Measurements from ENCODE around the gene CSRNP3. TPM values are rescaled to one million over a fixed set of nuclear protein-coding genes. Genes with fewer than 3 reads are reported as not detected.
"Not testable (repeated sequence)": the region's sequence is repeated elsewhere in the genome, so short reads cannot be mapped to it uniquely, and the experiment has no call there.

CSRNP3 gene
- polyA plus RNA-seq, 1 donor, result 4.4 TPM

DNA sequence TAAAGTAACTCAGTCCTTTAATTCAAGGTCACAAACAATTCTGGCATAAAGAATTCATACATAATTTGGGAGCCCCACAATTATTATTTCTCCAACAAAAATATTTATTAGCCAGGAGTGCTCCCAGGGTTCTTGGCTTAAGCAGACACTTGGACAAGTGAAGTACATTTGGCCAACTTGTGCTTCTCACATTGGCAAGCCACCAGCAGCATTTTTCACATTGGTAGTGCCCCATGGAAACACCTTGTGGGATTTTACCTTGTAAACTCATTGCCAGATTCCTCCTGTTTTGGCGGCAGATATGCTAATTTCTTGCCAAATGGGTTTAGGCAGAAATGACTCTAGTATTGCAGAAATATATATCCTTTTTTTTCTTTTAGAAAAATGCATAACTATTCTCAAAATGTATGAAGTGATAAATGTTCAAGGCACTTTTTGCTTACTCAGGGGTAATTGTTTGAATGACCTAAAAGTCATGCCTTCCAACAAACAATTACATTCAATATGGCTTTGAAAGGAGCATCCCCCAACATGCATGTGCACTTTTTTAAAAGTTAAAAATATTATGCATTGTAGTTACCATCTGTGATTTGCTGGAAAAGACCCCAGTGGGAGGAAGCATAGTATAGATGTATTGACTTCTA, 113.5 kb downstream of the CSRNP3 start:
- Histone ChIP-seq H3K4me3 (ENCODE audit: low read length) (no peak overlapping the region), H3K9me3 (ENCODE audit: control insufficient read depth, low read depth, low read length) (no peaks in the 10 kb centered on the region), H3K27me3 (ENCODE audit: control insufficient read depth, insufficient read depth, low read length) (no peaks in the 10 kb centered on the region), H3K27ac (ENCODE audit: low read length) (no peak overlapping the region), H3K4me1 (ENCODE audit: control insufficient read depth, insufficient read depth, low read length) (no peaks in the 10 kb centered on the region), H3K36me3 (ENCODE audit: control insufficient read depth, insufficient read depth, low read length) (no peaks in the 10 kb centered on the region)
- no peak for DNase-seq
- WGBS (ENCODE audit: insufficient coverage, low lambda C conversion rate), result no CpG with 5 or more reads among the region's 1 CpG

DNA sequence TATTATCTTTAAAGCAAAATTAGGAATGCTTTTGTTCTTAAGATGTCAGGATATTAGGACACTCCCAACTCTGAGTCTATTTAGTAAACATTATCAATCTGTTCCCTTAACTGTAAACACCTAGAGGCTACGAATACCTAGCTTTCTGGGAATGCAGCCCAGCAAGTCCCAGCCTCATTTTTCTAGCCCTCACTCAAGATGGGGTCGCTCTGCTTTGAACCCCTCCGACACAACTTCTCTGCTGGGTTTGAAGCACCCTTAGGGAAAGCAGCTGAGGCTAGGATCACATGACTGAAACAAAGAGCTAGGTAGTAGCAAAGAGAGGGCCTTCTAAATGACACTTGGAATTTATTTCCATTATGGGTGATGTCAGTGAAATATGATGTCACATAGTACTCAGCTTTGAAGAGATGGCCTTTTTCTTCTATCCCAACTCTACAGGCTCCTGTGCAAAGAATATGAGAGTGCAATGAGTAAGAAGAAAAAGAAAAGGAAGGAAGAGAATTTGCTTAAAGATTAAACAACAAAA, 114.7 kb downstream of the CSRNP3 start:
- Histone ChIP-seq H3K36me3 (ENCODE audit: control insufficient read depth, insufficient read depth, low read length) (no peaks in the 10 kb centered on the region), H3K27ac (ENCODE audit: low read length) (no peak overlapping the region), H3K4me3 (ENCODE audit: low read length) (no peak overlapping the region), H3K27me3 (ENCODE audit: control insufficient read depth, insufficient read depth, low read length) (no peaks in the 10 kb centered on the region), H3K9me3 (ENCODE audit: control insufficient read depth, low read depth, low read length) (no peaks in the 10 kb centered on the region), H3K4me1 (ENCODE audit: control insufficient read depth, insufficient read depth, low read length) (no peaks in the 10 kb centered on the region)
- no peak for DNase-seq
- 100% methylated on average over 1 of the region's 3 CpGs for WGBS (ENCODE audit: insufficient coverage, low lambda C conversion rate)

DNA sequence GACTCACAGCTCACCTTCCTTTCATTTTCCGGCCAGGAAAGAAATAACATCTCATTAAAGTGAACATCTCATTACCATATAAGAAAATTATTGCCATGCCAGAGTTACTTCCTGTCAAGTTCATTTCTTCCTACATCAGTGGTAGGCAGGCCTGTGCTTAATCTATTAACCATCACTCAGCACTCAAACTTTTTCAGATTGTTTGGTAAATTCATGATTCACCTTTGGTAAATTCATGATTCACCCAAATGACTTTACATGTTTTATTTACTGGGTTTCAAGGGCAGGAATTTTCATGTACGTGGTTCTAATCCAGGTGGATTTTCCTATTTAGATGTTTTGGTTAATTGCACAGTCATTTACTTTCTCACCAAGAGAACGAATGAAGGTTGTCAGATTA, 116.5 kb downstream of the CSRNP3 start:
- WGBS (ENCODE audit: insufficient coverage, low lambda C conversion rate), result 100% methylated on average over 3 of the region's 3 CpGs
- H3K27ac ChIP-seq (ENCODE audit: low read length), result no peak overlapping the region
- no peaks in the 10 kb centered on the region for H3K27me3 ChIP-seq (ENCODE audit: control insufficient read depth, insufficient read depth, low read length)
- H3K4me3 ChIP-seq (ENCODE audit: low read length), result no peak overlapping the region
- H3K4me1 ChIP-seq (ENCODE audit: control insufficient read depth, insufficient read depth, low read length), result no peaks in the 10 kb centered on the region
- H3K9me3 ChIP-seq (ENCODE audit: control insufficient read depth, low read depth, low read length), result no peaks in the 10 kb centered on the region
- no peak for DNase-seq
- no peaks in the 10 kb centered on the region for H3K36me3 ChIP-seq (ENCODE audit: control insufficient read depth, insufficient read depth, low read length)

DNA sequence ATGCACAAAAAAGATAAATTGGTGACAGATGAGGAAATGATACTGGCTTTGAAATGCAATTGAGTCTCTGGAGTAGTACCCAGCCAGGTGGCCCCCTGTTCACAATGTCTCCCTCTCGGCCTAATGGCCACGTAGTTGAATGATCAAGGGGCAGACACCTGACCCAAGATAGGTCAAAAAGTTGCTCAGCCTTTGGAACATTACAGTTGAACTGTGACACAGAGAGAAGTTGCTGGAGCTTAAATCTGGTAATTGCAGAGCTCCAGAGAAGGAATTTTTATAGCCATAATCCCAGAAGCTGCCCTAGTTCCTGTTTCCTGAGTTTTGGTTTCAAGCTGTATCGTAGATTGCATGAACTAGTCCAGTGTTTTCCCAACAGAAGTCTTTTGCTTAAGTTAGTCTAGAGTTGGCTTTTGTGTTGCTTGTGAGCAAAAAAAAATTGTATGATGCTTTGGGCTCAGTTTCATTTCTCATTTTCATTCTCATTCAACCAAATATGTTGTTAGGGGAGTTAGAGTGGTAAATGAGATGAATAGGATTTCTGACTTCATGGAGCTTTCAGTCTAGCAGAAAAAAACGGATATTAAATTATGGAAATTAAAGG, 117.9 kb downstream of the CSRNP3 start:
- Histone ChIP-seq H3K36me3 (ENCODE audit: control insufficient read depth, insufficient read depth, low read length) (no peaks in the 10 kb centered on the region), H3K4me1 (ENCODE audit: control insufficient read depth, insufficient read depth, low read length) (no peaks in the 10 kb centered on the region), H3K9me3 (ENCODE audit: control insufficient read depth, low read depth, low read length) (no peaks in the 10 kb centered on the region), H3K27me3 (ENCODE audit: control insufficient read depth, insufficient read depth, low read length) (no peaks in the 10 kb centered on the region), H3K27ac (ENCODE audit: low read length) (no peak overlapping the region), H3K4me3 (ENCODE audit: low read length) (no peak overlapping the region)
- WGBS (ENCODE audit: insufficient coverage, low lambda C conversion rate), result 83% methylated on average over 1 of the region's 4 CpGs
- DNase-seq, result peak in 1 of 2 donors; percentile 12

DNA sequence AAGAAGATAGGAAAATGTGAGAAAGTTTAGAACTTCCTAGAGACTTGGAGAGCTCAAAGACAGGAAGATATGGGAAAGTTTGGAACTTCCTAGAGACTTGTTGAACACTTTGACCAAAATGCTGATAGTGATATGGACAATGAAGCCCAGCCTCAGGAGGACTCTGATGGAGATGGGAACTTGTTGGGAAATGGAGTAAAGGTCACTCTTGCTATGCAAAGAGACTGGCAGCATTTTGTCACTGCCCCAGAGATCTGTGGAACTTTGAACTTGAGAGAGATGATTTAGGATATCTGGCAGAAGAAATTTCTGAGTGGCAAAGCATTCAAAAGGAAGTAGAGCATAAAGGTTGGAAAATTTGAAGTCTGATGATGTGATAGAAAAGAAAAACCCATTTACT, 121.5 kb downstream of the CSRNP3 start:
- not testable (repeated sequence) for H3K27ac ChIP-seq (ENCODE audit: low read length); H3K4me3 ChIP-seq (ENCODE audit: low read length); H3K27me3 ChIP-seq (ENCODE audit: control insufficient read depth, insufficient read depth, low read length); DNase-seq; H3K4me1 ChIP-seq (ENCODE audit: control insufficient read depth, insufficient read depth, low read length); H3K9me3 ChIP-seq (ENCODE audit: control insufficient read depth, low read depth, low read length); H3K36me3 ChIP-seq (ENCODE audit: control insufficient read depth, insufficient read depth, low read length)

DNA sequence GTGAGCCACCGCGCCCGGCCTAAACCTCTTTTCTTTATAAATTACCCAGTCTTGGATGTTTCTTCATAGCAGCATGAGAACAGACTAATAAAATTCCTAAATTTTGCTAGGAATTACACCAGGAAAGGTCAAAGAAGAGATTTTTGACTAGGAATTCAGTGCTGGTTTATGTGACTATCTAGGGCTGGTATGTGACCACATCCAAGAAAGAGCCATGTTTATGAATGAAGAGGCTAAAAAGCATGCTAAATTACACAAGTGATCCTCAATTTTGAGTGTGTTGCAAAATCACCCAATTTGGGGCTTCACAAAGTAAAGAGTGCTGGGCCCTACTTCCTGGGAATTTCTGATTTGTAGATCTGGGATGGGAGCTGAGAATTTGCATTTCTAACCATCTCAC, 123.6 kb downstream of the CSRNP3 start:
- no CpG with 5 or more reads among the region's 3 CpGs for WGBS (ENCODE audit: insufficient coverage, low lambda C conversion rate)
- H3K4me3 ChIP-seq (ENCODE audit: low read length), result no peak overlapping the region
- H3K27me3 ChIP-seq (ENCODE audit: control insufficient read depth, insufficient read depth, low read length), result no peaks in the 10 kb centered on the region
- no peak overlapping the region for H3K27ac ChIP-seq (ENCODE audit: low read length)
- DNase-seq, result no peak
- H3K9me3 ChIP-seq (ENCODE audit: control insufficient read depth, low read depth, low read length), result no peaks in the 10 kb centered on the region
- peaks cover 2% of the 10 kb centered on the region for H3K36me3 ChIP-seq (ENCODE audit: control insufficient read depth, insufficient read depth, low read length)
- H3K4me1 ChIP-seq (ENCODE audit: control insufficient read depth, insufficient read depth, low read length), result no peaks in the 10 kb centered on the region

DNA sequence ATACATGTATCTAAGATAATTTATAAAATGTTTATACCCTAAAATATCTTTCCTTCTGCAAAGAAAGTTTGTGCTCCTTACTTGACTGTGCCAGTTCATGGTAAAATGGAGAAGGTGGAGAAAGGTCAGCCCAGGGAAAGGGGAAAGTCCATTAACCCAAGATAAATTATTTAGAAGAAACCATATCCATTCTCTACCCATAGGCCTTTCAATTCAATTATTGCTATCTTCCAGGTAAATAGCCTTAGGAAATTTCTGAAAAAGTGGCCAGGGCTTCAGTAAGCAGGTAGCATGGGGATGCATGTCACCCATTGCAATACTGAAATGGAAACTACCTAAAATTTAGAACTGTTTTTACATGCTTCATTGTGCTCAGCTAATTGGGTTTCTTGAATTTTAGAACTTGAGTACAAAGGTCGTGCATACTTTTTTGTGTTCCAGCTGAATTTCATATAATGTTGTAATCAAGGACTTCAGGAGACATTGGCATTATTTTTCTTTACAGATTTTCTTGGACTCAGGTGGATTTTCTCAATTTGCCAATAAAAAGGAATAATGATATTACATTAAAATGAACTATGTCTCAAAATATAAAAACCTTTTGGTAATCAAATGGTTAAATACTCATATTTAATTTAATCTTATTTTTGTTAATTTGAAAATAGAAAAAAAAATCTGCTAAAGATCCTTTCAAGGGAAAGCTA, 124.9 kb downstream of the CSRNP3 start:
- Histone ChIP-seq H3K36me3 (ENCODE audit: control insufficient read depth, insufficient read depth, low read length) (peaks cover 2% of the 10 kb centered on the region), H3K27ac (ENCODE audit: low read length) (no peak overlapping the region), H3K4me3 (ENCODE audit: low read length) (no peak overlapping the region), H3K4me1 (ENCODE audit: control insufficient read depth, insufficient read depth, low read length) (no peaks in the 10 kb centered on the region), H3K9me3 (ENCODE audit: control insufficient read depth, low read depth, low read length) (no peaks in the 10 kb centered on the region), H3K27me3 (ENCODE audit: control insufficient read depth, insufficient read depth, low read length) (no peaks in the 10 kb centered on the region)
- 83% methylated on average over 1 of the region's 1 CpG for WGBS (ENCODE audit: insufficient coverage, low lambda C conversion rate)
- no peak for DNase-seq

DNA sequence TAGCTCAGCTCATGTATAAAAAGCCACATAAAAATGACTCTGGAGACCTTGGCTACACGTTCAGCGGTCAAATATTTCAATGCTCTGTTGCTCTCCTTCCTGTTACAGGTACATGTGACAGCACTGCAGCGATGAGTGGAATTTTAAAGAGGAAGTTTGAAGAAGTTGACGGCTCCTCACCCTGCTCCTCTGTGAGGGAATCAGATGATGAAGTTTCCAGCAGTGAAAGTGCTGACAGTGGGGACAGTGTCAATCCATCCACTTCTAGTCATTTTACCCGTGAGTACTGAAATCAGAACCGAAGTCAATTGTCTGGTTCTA, 125.4 kb downstream of the CSRNP3 start:
- H3K27ac ChIP-seq (ENCODE audit: low read length), result no peak overlapping the region
- 92% methylated on average over 2 of the region's 6 CpGs for WGBS (ENCODE audit: insufficient coverage, low lambda C conversion rate)
- H3K4me3 ChIP-seq (ENCODE audit: low read length), result no peak overlapping the region
- no peak for DNase-seq
- H3K9me3 ChIP-seq (ENCODE audit: control insufficient read depth, low read depth, low read length), result no peaks in the 10 kb centered on the region
- H3K4me1 ChIP-seq (ENCODE audit: control insufficient read depth, insufficient read depth, low read length), result no peaks in the 10 kb centered on the region
- H3K36me3 ChIP-seq (ENCODE audit: control insufficient read depth, insufficient read depth, low read length), result peaks cover 2% of the 10 kb centered on the region
- H3K27me3 ChIP-seq (ENCODE audit: control insufficient read depth, insufficient read depth, low read length), result no peaks in the 10 kb centered on the region

DNA sequence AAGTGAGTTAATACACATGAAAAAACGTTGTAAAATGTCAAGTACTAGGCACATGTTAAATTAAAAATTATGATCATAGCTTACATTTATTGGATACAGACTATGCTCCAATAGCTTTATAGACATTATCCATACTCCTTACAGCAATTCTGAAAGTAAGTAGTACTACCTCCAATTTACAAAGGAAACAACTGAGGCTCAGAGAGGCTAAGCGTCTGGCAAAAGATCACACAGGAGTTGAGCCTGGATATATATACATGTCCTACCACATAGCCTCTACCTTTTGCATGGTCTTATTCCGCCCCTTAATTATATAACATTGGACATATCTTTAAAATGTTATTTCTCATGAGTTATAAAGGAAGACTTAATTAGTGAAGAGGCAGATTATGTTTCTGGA, 127.3 kb downstream of the CSRNP3 start:
- Histone ChIP-seq H3K4me1 (ENCODE audit: control insufficient read depth, insufficient read depth, low read length) (no peaks in the 10 kb centered on the region), H3K4me3 (ENCODE audit: low read length) (no peak overlapping the region), H3K27me3 (ENCODE audit: control insufficient read depth, insufficient read depth, low read length) (no peaks in the 10 kb centered on the region), H3K36me3 (ENCODE audit: control insufficient read depth, insufficient read depth, low read length) (peaks cover 2% of the 10 kb centered on the region), H3K27ac (ENCODE audit: low read length) (no peak overlapping the region), H3K9me3 (ENCODE audit: control insufficient read depth, low read depth, low read length) (no peaks in the 10 kb centered on the region)
- WGBS (ENCODE audit: insufficient coverage, low lambda C conversion rate), result 100% methylated on average over 1 of the region's 3 CpGs
- no peak for DNase-seq

DNA sequence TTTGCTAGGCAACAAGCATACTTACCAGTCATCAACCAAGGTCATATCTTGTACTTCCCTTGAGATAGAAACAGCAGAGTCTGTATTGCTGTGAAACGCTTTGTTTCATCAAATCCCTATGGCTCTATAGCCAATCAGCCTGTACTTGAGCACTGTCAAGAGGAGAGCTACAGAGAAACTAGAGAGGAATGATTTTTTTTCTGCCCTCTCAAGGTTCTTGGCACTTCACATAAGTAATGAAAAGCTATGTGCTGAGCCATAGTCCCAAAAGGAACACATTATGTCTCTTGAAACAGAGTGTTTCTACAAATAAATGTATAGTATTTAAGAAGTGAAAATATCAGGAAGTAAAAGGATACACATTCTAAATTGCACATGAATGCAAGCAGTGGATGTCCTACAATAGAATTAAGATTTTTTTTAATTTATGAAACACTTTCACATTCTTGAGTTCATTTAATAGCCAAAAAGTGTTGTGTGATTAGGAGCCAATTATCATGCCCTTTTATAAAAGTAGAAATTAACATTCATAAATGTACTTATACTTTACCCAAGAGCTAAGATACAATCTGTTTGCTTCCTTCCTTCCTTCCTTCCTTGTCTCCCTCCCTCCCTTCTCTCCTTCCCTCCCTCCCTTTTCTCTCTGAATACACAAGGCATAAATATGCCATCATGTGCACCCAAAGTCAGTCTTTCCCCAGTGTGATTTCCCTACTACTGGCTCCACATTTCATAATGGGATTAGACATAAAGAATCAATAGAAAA, 131.8 kb downstream of the CSRNP3 start:
- H3K4me3 ChIP-seq (ENCODE audit: low read length), result no peak overlapping the region
- H3K27ac ChIP-seq (ENCODE audit: low read length), result no peak overlapping the region
- no peaks in the 10 kb centered on the region for H3K36me3 ChIP-seq (ENCODE audit: control insufficient read depth, insufficient read depth, low read length)
- no peak for DNase-seq
- 43% methylated on average over 1 of the region's 1 CpG for WGBS (ENCODE audit: insufficient coverage, low lambda C conversion rate)
- H3K27me3 ChIP-seq (ENCODE audit: control insufficient read depth, insufficient read depth, low read length), result no peaks in the 10 kb centered on the region
- H3K9me3 ChIP-seq (ENCODE audit: control insufficient read depth, low read depth, low read length), result no peaks in the 10 kb centered on the region
- no peaks in the 10 kb centered on the region for H3K4me1 ChIP-seq (ENCODE audit: control insufficient read depth, insufficient read depth, low read length)

Measured in large intestine (tissue), 3 donors.